NB4 (cell line): ENCODE measurements around the gene PLCB3.

Experiments used
- POLR2A ChIP-seq: IDR thresholded peaks from 2 replicates; pipeline ENCODE4 v1.6.1; 2011; ENCODE audit warnings: mild to moderate bottlenecking; ENCODE audit not compliant: insufficient read length; ENCODE audit errors: extremely low read depth
- TF ChIP-seq, protein P1 (sequence below): IDR thresholded peaks from one replicate; pipeline ENCODE4 v1.5.1; 2012; ENCODE audit warnings: low read depth, low read length
- TF ChIP-seq, protein P2 (sequence below): IDR thresholded peaks from 2 replicates; pipeline ENCODE4 v1.6.1; 2011; ENCODE audit warnings: low read depth, low read length

DNA sequence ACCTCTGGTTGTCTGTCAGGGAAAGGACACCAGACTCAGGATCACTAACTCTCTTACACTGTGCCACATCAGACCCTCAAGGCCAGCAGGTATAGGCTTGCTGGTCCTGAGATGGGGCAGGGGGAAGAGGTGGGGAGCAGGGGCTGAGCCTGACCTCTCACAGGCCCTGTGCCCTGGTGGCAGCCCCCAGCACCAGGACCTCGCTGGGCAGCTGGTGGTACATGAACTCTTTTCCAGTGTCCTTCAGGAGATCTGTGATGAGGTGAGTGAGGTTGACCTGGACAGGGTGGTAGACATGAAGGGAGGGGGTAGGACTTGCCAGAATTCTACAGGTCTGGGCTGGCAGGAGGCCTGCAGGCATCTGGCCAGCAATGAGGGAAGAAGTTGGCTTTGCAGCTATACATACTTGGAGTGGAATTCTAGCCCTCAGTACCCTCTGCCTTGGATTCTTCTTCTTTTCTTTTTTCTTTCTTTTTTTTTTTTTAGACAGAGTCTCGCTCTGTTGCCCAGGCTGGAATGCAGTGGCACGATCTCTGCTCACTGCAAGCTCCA lies 23.8 kb upstream of the PLCB3 start:
- TF ChIP-seq, protein P1, sequence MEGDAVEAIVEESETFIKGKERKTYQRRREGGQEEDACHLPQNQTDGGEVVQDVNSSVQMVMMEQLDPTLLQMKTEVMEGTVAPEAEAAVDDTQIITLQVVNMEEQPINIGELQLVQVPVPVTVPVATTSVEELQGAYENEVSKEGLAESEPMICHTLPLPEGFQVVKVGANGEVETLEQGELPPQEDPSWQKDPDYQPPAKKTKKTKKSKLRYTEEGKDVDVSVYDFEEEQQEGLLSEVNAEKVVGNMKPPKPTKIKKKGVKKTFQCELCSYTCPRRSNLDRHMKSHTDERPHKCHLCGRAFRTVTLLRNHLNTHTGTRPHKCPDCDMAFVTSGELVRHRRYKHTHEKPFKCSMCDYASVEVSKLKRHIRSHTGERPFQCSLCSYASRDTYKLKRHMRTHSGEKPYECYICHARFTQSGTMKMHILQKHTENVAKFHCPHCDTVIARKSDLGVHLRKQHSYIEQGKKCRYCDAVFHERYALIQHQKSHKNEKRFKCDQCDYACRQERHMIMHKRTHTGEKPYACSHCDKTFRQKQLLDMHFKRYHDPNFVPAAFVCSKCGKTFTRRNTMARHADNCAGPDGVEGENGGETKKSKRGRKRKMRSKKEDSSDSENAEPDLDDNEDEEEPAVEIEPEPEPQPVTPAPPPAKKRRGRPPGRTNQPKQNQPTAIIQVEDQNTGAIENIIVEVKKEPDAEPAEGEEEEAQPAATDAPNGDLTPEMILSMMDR: no peak
- no peak for TF ChIP-seq POLR2A
- TF ChIP-seq, protein P2, sequence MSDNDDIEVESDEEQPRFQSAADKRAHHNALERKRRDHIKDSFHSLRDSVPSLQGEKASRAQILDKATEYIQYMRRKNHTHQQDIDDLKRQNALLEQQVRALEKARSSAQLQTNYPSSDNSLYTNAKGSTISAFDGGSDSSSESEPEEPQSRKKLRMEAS: no peak
